GM12891 (cell line): ENCODE measurements around the gene KLHL28.

Experiments used
- PAX5 ChIP-seq: IDR thresholded peaks from 2 replicates; pipeline ENCODE4 v1.6.1; 2011; ENCODE audit warnings: low read length, moderate library complexity, mild to moderate bottlenecking; ENCODE audit not compliant: insufficient read depth, severe bottlenecking
- POLR2A ChIP-seq: IDR thresholded peaks from 2 replicates; pipeline ENCODE4 v1.6.1; 2011; ENCODE audit warnings: low read depth, low read length, control low read depth
- POLR2AphosphoS5 ChIP-seq: IDR thresholded peaks from 2 replicates; pipeline ENCODE4 v1.6.1; 2011; ENCODE audit warnings: low read depth, low read length, control low read depth
- SPI1 ChIP-seq: IDR thresholded peaks from 2 replicates; pipeline ENCODE4 v1.6.1; 2011; ENCODE audit warnings: low read depth, low read length, control low read depth
- TAF1 ChIP-seq: IDR thresholded peaks from 2 replicates; pipeline ENCODE4 v1.6.1; 2011; ENCODE audit warnings: low read depth, low read length, control low read depth

DNA sequence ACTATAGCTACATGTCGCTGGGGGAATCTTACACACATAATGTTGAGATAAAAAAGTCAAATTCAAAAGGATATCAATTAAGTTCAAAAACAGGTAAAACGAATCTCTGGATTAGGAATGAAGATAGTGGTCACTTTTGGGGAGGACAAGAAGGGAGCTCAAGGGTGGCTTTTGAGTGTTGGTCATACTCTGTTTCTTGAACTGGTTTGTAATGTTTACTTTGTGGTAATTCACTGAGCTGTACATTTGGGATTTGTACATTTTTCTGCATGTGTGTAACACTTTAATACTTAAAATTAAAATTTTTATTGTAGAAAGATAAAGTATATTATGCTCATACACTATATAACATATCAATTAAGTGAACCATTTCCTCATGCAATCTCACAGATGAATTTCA, 26.6 kb downstream of the KLHL28 start:
- TF ChIP-seq POLR2AphosphoS5: no peak
- no peak for TF ChIP-seq POLR2A
- no peak for TF ChIP-seq TAF1
- no peak for TF ChIP-seq SPI1
- no peak for TF ChIP-seq PAX5
